H1 (cell line): ENCODE measurements around the gene ZNF256. TPM values are rescaled to one million over a fixed set of nuclear protein-coding genes. Genes with fewer than 3 reads are reported as not detected.

Experiments
- CTCF ChIA-PET: fragments of 300-600 bp; sonication (Branson Sonifier 250); formaldehyde crosslinking; loops from one replicate; lab custom pipeline; 2021; ENCODE audit not compliant: partially characterized antibody; lab: Charles Lee
- POLR2A ChIA-PET: fragments of 300-600 bp; sonication (Branson Sonifier 250); formaldehyde crosslinking; loops from one replicate; lab custom pipeline; 2021; ENCODE audit warnings: inconsistent platforms; ENCODE audit not compliant: partially characterized antibody; lab: Charles Lee
- DNase-seq, 2 experiments: peaks; one replicate each; pipeline versions ENCODE4 v3.0.0 to v3.0.0-alpha.2; 2010 to 2022; ENCODE audit warnings: low spot score in 2 of 2, low read depth in 1 of 2, mixed read lengths in 1 of 2
- FAIRE-seq: peaks from 2 replicates; lab custom pipeline; 2011; peaks lifted over from hg19 to GRCh38; lab: Jason Lieb, UNC
- H2AFZ ChIP-seq: 2 replicates; pipeline ENCODE4 v1.8.1; 2012; ENCODE audit warnings: low read length, inconsistent platforms
- H2AK5ac ChIP-seq: 2 replicates; pipeline ENCODE4 v1.6.1; 2013; ENCODE audit warnings: low read depth, low read length
- H2BK120ac ChIP-seq: replicated peaks from 2 replicates; pipeline ENCODE3; 2013; ENCODE audit warnings: low read depth, low read length, inconsistent platforms
- H2BK12ac ChIP-seq: 2 replicates; pipeline ENCODE4 v1.6.1; 2013; ENCODE audit warnings: low read depth, low read length
- H2BK15ac ChIP-seq: 2 replicates; pipeline ENCODE4 v1.6.1; 2013; ENCODE audit warnings: low read length
- H2BK20ac ChIP-seq: 2 replicates; pipeline ENCODE4 v1.6.1; 2013; ENCODE audit warnings: low read length
- H2BK5ac ChIP-seq: 2 replicates; pipeline ENCODE4 v1.6.1; 2013; ENCODE audit warnings: low read depth, low read length
- H3K14ac ChIP-seq: 2 replicates; pipeline ENCODE4 v1.6.1; 2013; ENCODE audit warnings: inconsistent platforms; ENCODE audit not compliant: insufficient read length
- H3K18ac ChIP-seq: 2 replicates; pipeline ENCODE4 v1.6.1; 2013; ENCODE audit warnings: low read length; ENCODE audit errors: extremely low read depth
- H3K23ac ChIP-seq: 2 replicates; pipeline ENCODE4 v1.6.1; 2013; ENCODE audit warnings: inconsistent platforms; ENCODE audit not compliant: insufficient read length
- H3K23me2 ChIP-seq: 2 replicates; pipeline ENCODE4 v1.6.1; 2013; ENCODE audit warnings: low read depth, low read length
- H3K27ac ChIP-seq: 2 replicates; pipeline ENCODE4 v1.6.1; 2011; ENCODE audit warnings: low read depth, low read length, inconsistent platforms
- H3K27me3 ChIP-seq, 4 experiments: replicated peaks in 1 of 4; 1 replicate in 1 of 4; 2 replicates in 3 of 4; pipeline versions ENCODE4 v1.6.1 to v1.8.1; 2011 to 2013; ENCODE audit warnings: low read length in 3 of 4, mild to moderate bottlenecking in 3 of 4, inconsistent platforms in 2 of 4, mixed read lengths in 2 of 4, moderate library complexity in 1 of 4; ENCODE audit not compliant: control insufficient read depth in 3 of 4, insufficient read depth in 3 of 4; ENCODE audit errors: extremely low read depth in 1 of 4
- H3K36me3 ChIP-seq, 4 experiments: 2 replicates each; pipeline versions ENCODE4 v1.6.1 to v1.8.1; 2011 to 2013; ENCODE audit warnings: mild to moderate bottlenecking in 4 of 4, low read length in 3 of 4, moderate library complexity in 2 of 4, control low read depth in 1 of 4, inconsistent platforms in 1 of 4; ENCODE audit not compliant: insufficient read depth in 4 of 4, control insufficient read depth in 2 of 4
- H3K4ac ChIP-seq: replicated peaks from 2 replicates; pipeline ENCODE3; 2013; ENCODE audit warnings: low read length, low read depth, mixed read lengths, inconsistent platforms; ENCODE audit not compliant: insufficient read length
- H3K4me1 ChIP-seq, 4 experiments: replicated peaks in 1 of 4; 1 replicate in 1 of 4; 2 replicates in 3 of 4; pipeline versions ENCODE4 v1.6.1 to v1.8.1; 2011 to 2013; ENCODE audit warnings: low read length in 3 of 4, inconsistent platforms in 2 of 4, mixed read lengths in 1 of 4; ENCODE audit not compliant: insufficient read depth in 4 of 4, control insufficient read depth in 3 of 4
- H3K4me2 ChIP-seq, 2 experiments: 2 replicates each; pipeline versions ENCODE4 v1.6.1 to v1.8.1; 2011 to 2013; ENCODE audit warnings: low read depth in 2 of 2, low read length in 2 of 2, control low read depth in 1 of 2, inconsistent platforms in 1 of 2, mild to moderate bottlenecking in 1 of 2; ENCODE audit not compliant: insufficient read depth in 1 of 2
- H3K4me3 ChIP-seq, 4 experiments: fragments of 200-600, 300-600 bp in 1 of 4; sonication (generic), shearing (Covaris generic), sonication (Bioruptor Twin) in 1 of 4; 2 replicates each; pipeline versions ENCODE4 v1.5.1 to v1.8.1; 2011 to 2016; ENCODE audit warnings: low read length in 4 of 4, low read depth in 3 of 4, control low read depth in 2 of 4, inconsistent platforms in 2 of 4, mild to moderate bottlenecking in 2 of 4, mixed read lengths in 1 of 4, moderate library complexity in 1 of 4; ENCODE audit not compliant: insufficient read depth in 2 of 4; ENCODE audit errors: extremely low read depth in 1 of 4
- H3K56ac ChIP-seq: replicated peaks from 2 replicates; pipeline ENCODE3; 2013; ENCODE audit warnings: low read depth, mild to moderate bottlenecking, mixed read lengths, low read length, inconsistent platforms; ENCODE audit not compliant: insufficient read length
- H3K79me1 ChIP-seq: 2 replicates; pipeline ENCODE4 v1.6.1; 2013; ENCODE audit warnings: low read depth, low read length, control low read depth
- H3K79me2 ChIP-seq, 2 experiments: 2 replicates each; pipeline versions ENCODE4 v1.6.1 to v1.8.1; 2012 to 2013; ENCODE audit warnings: low read length in 2 of 2, mild to moderate bottlenecking in 2 of 2, inconsistent platforms in 1 of 2; ENCODE audit not compliant: insufficient read depth in 2 of 2, control insufficient read depth in 1 of 2
- H3K9ac ChIP-seq, 4 experiments: replicated peaks in 1 of 4; 1 replicate in 1 of 4; 2 replicates in 3 of 4; pipeline versions ENCODE4 v1.6.1 to v1.8.1; 2011 to 2013; ENCODE audit warnings: low read depth in 3 of 4, low read length in 3 of 4, control low read depth in 2 of 4, mild to moderate bottlenecking in 2 of 4, moderate library complexity in 2 of 4, inconsistent platforms in 1 of 4; ENCODE audit errors: extremely low read depth in 1 of 4
- H3K9me3 ChIP-seq, 2 experiments: 2 replicates each; pipeline versions ENCODE4 v1.6.1 to v1.8.1; 2012 to 2013; ENCODE audit warnings: mild to moderate bottlenecking in 2 of 2, moderate library complexity in 2 of 2, control low read depth in 1 of 2, inconsistent platforms in 1 of 2, low read depth in 1 of 2, low read length in 1 of 2, mixed read lengths in 1 of 2; ENCODE audit not compliant: insufficient read depth in 2 of 2
- H4K20me1 ChIP-seq, 2 experiments: replicated peaks in 1 of 2; 2 replicates each; pipeline versions ENCODE3 to v1.8.1; 2011 to 2013; ENCODE audit warnings: inconsistent platforms in 2 of 2, low read length in 2 of 2, mild to moderate bottlenecking in 1 of 2; ENCODE audit not compliant: insufficient read depth in 2 of 2, control insufficient read depth in 1 of 2
- H4K5ac ChIP-seq: 2 replicates; pipeline ENCODE4 v1.6.1; 2013; ENCODE audit warnings: low read length, low read depth, mixed read lengths, inconsistent platforms; ENCODE audit not compliant: insufficient read length
- H4K8ac ChIP-seq: 2 replicates; pipeline ENCODE4 v1.8.0; 2013; ENCODE audit warnings: mild to moderate bottlenecking, moderate library complexity, low read length, inconsistent platforms; ENCODE audit not compliant: insufficient read depth; ENCODE audit errors: extremely low read depth
- H4K91ac ChIP-seq: replicated peaks from 2 replicates; pipeline ENCODE3; 2013; ENCODE audit warnings: low read length, mixed read lengths, inconsistent platforms; ENCODE audit not compliant: insufficient read length
- CHD2 ChIP-seq: IDR thresholded peaks from 2 replicates; pipeline ENCODE4 v1.6.1; 2012; ENCODE audit warnings: low read length, improper control_type of control experiment
- WGBS, 2 experiments: shearing (Covaris generic) in 1 of 2; methylation state at CpG; one replicate each; pipeline versions ENCODE4 v1.1.6 to v1.1.7; 2013 to 2015; ENCODE audit warnings: low lambda C conversion rate in 2 of 2, mixed read lengths in 2 of 2, inconsistent platforms in 1 of 2, low coverage in 1 of 2, missing lambda C conversion rate in 1 of 2; ENCODE audit not compliant: insufficient replicate concordance in 2 of 2, insufficient coverage in 1 of 2, insufficient read length in 1 of 2; ENCODE audit errors: extremely low coverage in 1 of 2, missing lambda C conversion rate in 1 of 2; 5-methylcytosine and 5-hydroxymethylcytosine counted together
- polyA plus RNA-seq, 7 experiments: library from polyadenylated mRNA; depleted of rRNA in 3 of 7; stranded (reverse) in 5 of 7; unstranded in 2 of 7; fragments of >200 nt in 5 of 7; fragments of 200-250 nt in 2 of 7; gene quantifications; 1 replicate in 5 of 7; 2 replicates in 1 of 7; 4 replicates in 1 of 7; pipeline versions ENCODE4 v1.2.1 to v1.2.3, GENCODE V29; 2011 to 2013; ENCODE audit warnings: missing spikeins in 2 of 7, mixed read lengths in 2 of 7
- total RNA-seq: library from RNA; stranded (reverse); fragmentation: NEBNext Ultra II Directional; extraction: Animal tissue kit (Norgen Biotek cat#: 25700); gene quantifications from 2 replicates; pipeline ENCODE4 v1.2.1, GENCODE V29; 2021

The ZNF256 gene
- total and polyA plus RNA-seq, 2 of the 8 experiments (the other 6 are each of a cell fraction or from before 2014, with no cell fraction given) = 6.1 to 13.5 TPM

- Histone ChIP-seq H3K4me2 (no peak overlapping the region), H3K79me1 (no peaks in the 10 kb centered on the region), H3K4ac (no peak overlapping the region), H3K23me2 (no peaks in the 10 kb centered on the region), H3K4me3 (no peak overlapping the region), H2BK12ac (no peak overlapping the region), H3K23ac (no peak overlapping the region), H4K20me1 (peaks cover 0 to 2% of the 10 kb centered on the region in 2 experiments), H3K27ac (no peak overlapping the region), H3K27me3 (no peaks in the 10 kb centered on the region), H2BK120ac (no peak overlapping the region), H4K91ac (no peak overlapping the region), H3K79me2 (peaks cover 0 to 4% of the 10 kb centered on the region in 2 experiments; a peak in 2 of 4 replicates), H3K9ac (no peak overlapping the region), H3K18ac (no peak overlapping the region), H2BK15ac (no peak overlapping the region), H2AK5ac (no peak overlapping the region), H2AFZ (no peak overlapping the region), H2BK5ac (no peak overlapping the region), H2BK20ac (no peak overlapping the region), H3K9me3 (no peaks in the 10 kb centered on the region), H3K14ac (no peak overlapping the region), H3K56ac (no peak overlapping the region), H4K8ac (no peak overlapping the region), H3K36me3 (peaks cover 6 to 33% (median 22%) of the 10 kb centered on the region in 4 experiments; a peak in 7 of 8 replicates), H3K4me1 (no peaks in the 10 kb centered on the region), H4K5ac (no peak overlapping the region)
- POLR2A ChIA-PET = interaction anchor here (0.9 to 2.1 kb wide), 4 partner anchors 9 to 27 kb away, joined by 3 to 8 read pairs (median 4); partner anchors contain the start of genes ZNF417 and ZNF814
- FAIRE-seq (no peak), DNase-seq (no peak)
- 95% methylated on average over 3 of the region's 3 CpGs; no CpG with 5 or more reads in 1 of the 2 experiments for WGBS, 2 experiments
- CTCF ChIA-PET = interaction anchor here (1.2 to 1.3 kb wide), 2 partner anchors 14 to 185 kb away, joined by 3 read pairs; no protein-coding TSS in a partner anchor
- no peak for TF ChIP-seq CHD2
Measured at GRCh38 chr19:57907394-57907793, 40.1 kb downstream of the ZNF256 start.
